ENCODE measurements around the gene MEMO1. TPM values are rescaled to one million over a fixed set of nuclear protein-coding genes. Genes with fewer than 3 reads are reported as not detected.
"Not testable (repeated sequence)": the region's sequence is repeated elsewhere in the genome, so short reads cannot be mapped to it uniquely, and the experiment has no call there.

MEMO1 gene
- total RNA-seq, 1 donor from 2014 or later, result 41.9 TPM

DNA sequence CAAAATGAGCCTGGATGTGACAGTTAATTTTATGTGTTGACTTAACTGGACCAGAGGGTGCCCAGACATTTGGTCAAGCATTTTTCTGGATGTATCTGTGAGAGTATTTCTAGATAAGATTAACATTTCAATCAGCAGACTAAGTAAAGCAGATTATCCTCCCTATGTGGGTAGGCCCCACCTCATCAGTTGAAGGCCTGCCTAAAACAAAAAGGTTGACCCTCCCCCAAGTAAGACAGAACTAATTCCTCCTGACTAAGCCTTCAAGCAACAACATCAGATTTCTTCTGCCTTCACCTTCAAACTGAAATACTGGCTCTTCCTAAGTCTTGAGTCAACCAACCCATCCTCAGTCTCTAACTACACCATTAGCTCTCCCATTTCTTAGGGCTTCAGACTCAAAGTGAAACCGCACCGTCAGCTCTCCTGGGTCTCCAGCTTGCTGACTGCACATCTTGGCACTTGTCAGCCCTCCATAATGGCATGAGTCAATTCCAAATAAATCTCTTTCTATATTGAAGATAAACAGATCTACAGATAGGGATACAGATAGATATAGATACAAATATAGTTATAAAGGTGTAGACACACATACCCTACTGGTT lies 47.9 kb downstream of the MEMO1 start:
- H3K27me3 ChIP-seq (ENCODE audit: low read depth), result no peaks in the 10 kb centered on the region
- intact Hi-C loops (cut with micrococcal nuclease), result no loop called here
- peaks cover 36% of the 10 kb centered on the region for H3K4me1 ChIP-seq
- TF ChIP-seq, protein P1, sequence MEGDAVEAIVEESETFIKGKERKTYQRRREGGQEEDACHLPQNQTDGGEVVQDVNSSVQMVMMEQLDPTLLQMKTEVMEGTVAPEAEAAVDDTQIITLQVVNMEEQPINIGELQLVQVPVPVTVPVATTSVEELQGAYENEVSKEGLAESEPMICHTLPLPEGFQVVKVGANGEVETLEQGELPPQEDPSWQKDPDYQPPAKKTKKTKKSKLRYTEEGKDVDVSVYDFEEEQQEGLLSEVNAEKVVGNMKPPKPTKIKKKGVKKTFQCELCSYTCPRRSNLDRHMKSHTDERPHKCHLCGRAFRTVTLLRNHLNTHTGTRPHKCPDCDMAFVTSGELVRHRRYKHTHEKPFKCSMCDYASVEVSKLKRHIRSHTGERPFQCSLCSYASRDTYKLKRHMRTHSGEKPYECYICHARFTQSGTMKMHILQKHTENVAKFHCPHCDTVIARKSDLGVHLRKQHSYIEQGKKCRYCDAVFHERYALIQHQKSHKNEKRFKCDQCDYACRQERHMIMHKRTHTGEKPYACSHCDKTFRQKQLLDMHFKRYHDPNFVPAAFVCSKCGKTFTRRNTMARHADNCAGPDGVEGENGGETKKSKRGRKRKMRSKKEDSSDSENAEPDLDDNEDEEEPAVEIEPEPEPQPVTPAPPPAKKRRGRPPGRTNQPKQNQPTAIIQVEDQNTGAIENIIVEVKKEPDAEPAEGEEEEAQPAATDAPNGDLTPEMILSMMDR (IDR thresholded peaks at IDR 0.05; ENCODE audit: borderline replicate concordance), result no peak
- DNase-seq, result peak; percentile 26
- no peak overlapping the region for H3K27ac ChIP-seq (replicated peaks)
- no peak overlapping the region for H3K4me3 ChIP-seq
- H3K9me3 ChIP-seq (replicated peaks), result no peaks in the 10 kb centered on the region
- no peaks in the 10 kb centered on the region for H3K36me3 ChIP-seq

DNA sequence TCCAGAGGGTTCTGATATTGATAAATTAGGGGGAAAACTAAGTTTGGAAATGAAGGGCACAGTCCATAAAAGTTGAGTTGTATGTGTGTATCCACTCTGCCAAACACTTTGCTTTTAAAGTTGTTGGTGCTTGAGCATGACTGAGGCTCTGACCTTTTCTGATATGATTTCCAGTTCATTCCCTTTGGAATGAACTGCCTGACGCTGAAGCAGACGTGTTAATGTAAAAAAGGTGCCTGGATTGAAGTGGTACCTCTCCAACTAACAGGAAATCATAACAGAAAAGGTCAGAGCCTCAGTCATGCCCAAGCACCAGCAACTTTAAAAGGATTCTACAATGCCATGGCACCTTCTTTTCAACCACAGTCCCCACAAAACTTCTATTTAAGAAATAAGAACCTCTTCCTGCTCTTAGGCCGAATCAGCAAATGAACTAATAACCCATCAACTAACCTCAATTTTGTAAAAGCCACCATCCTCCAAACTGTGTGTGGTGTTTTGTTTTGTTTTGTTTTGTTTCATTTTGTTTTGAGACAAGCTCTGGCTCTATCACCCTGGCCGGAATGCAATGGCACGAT lies 52.6 kb downstream of the MEMO1 start:
- no peaks in the 10 kb centered on the region for H3K36me3 ChIP-seq
- intact Hi-C loops (cut with micrococcal nuclease), result no loop called here
- no peaks in the 10 kb centered on the region for H3K9me3 ChIP-seq (replicated peaks)
- TF ChIP-seq, protein P1 (IDR thresholded peaks at IDR 0.05; ENCODE audit: borderline replicate concordance), result no peak
- H3K4me3 ChIP-seq, result no peak overlapping the region
- no peaks in the 10 kb centered on the region for H3K27me3 ChIP-seq (ENCODE audit: low read depth)
- no peak overlapping the region for H3K27ac ChIP-seq (replicated peaks)
- DNase-seq, result no peak
- H3K4me1 ChIP-seq, result peaks cover 39% of the 10 kb centered on the region

DNA sequence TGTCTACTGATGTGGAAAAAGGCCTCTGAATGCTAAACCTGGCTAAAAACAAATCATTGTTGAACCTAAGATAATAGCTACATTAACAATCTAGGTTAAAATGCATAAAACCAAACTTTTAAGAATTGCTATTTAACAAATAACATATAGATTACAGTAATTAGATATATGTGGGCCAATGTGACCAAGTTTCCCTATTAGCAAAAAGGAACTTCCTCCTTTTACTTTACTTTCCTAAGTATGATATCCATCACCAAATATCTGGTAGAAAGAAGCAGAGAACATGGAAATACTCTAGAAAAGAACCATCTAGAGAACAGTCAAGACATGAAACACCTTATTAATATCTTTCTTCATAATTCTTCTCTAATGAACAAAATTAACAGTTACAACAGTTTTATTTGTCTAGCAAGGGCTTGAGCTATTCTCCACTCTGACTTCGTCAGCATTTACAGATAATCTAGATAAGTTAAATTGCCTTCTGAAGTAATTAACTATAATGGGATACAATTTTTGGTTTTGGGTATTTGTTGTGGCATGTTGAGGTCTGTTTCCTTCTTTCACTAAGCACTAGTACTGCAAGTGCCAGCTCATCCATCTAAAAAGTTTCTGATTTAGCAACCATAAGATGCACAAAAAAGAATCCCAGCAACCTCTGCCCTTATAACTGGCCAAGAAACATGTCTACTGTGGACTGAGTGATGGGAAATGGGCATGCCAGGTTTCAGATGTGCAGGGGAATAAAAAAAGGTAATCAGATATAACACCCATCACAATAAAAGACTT lies 53.3 kb downstream of the MEMO1 start:
- Histone ChIP-seq H3K27me3 (ENCODE audit: low read depth) (no peaks in the 10 kb centered on the region), H3K9me3 (replicated peaks) (no peaks in the 10 kb centered on the region), H3K27ac (replicated peaks) (no peak overlapping the region), H3K4me3 (no peak overlapping the region), H3K36me3 (no peaks in the 10 kb centered on the region), H3K4me1 (peaks cover 39% of the 10 kb centered on the region)
- intact Hi-C loops (cut with micrococcal nuclease), result no loop called here
- TF ChIP-seq, protein P1 (IDR thresholded peaks at IDR 0.05; ENCODE audit: borderline replicate concordance), result no peak
- no peak for DNase-seq

DNA sequence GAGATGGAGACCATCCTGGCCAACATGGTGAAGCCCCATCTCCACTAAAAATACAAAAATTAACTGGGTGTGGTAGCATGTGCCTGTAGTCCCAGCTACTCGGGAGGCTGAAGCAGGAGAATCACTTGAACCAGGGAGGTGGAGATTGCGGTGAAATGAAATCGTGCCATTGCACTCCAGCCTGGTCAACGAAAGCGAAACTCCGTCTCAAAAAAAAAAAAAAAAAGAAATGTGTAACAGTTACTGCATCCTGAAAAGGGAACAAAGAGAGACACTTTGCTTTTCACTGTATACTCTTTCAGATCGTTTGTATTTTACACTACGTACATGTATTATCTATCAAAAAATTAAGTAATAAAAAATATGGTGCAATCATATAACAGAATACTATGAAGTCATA lies 53.9 kb downstream of the MEMO1 start:
- H3K36me3 ChIP-seq; H3K9me3 ChIP-seq (replicated peaks); intact Hi-C loops (cut with micrococcal nuclease); H3K27ac ChIP-seq (replicated peaks); H3K4me3 ChIP-seq; DNase-seq; H3K27me3 ChIP-seq (ENCODE audit: low read depth): not testable (repeated sequence)
- H3K4me1 ChIP-seq, result peaks cover 34% of the 10 kb centered on the region

GRCh38 chr2:31956312-31956711 lies 54.5 kb downstream of the MEMO1 start:
- no peak for DNase-seq
- TF ChIP-seq, protein P1 (IDR thresholded peaks at IDR 0.05; ENCODE audit: borderline replicate concordance), result no peak
- Histone ChIP-seq H3K9me3 (replicated peaks) (no peaks in the 10 kb centered on the region), H3K4me1 (peaks cover 31% of the 10 kb centered on the region), H3K36me3 (no peaks in the 10 kb centered on the region), H3K27me3 (ENCODE audit: low read depth) (no peaks in the 10 kb centered on the region), H3K27ac (replicated peaks) (no peak overlapping the region), H3K4me3 (no peak overlapping the region)
- intact Hi-C loops (cut with micrococcal nuclease), result no loop called here

- DNase-seq; H3K4me1 ChIP-seq; H3K36me3 ChIP-seq; H3K27ac ChIP-seq (replicated peaks); intact Hi-C loops (cut with micrococcal nuclease); H3K9me3 ChIP-seq (replicated peaks); H3K27me3 ChIP-seq (ENCODE audit: low read depth); H3K4me3 ChIP-seq: not testable (repeated sequence)
Measured at GRCh38 chr2:31953095-31953494, 57.7 kb downstream of the MEMO1 start.

Data from left ventricle myocardium inferior (tissue), 1 donor.